CD4-positive, alpha-beta T cell treated with Interleukin-6 at 100 ng/mL for 8 hours (primary cell): ENCODE results near the gene SLC15A2.
"Not testable (repeated sequence)": the region's sequence is repeated elsewhere in the genome, so short reads cannot be mapped to it uniquely, and the experiment has no call there.

Source experiments
- DNase-seq: peaks from one replicate; pipeline ENCODE4 v3.0.0-alpha.2; 2020; ENCODE audit warnings: mixed read lengths, low spot score

Gene SLC15A2

DNA sequence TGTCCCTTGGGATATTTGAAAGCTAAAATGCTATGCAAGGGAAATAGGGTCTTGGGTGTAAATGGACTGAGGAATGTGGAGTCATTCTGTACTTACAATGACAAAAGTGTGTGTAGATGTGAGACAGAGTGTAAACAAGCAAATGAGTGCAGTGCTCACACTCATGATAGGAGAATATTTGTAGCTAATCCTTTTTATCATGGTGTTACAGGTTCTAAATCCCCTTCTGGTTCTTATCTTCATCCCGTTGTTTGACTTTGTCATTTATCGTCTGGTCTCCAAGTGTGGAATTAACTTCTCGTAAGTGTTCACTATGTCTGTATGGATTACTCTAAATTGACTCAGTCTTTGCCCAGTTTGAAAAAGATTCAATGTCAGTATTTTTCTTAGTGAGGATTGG is 30.5 kb downstream of the SLC15A2 start:
- no peak for DNase-seq

- no peak for DNase-seq
Observed at GRCh38 chr3:121926380-121926779, 32.2 kb downstream of the SLC15A2 start.

DNA sequence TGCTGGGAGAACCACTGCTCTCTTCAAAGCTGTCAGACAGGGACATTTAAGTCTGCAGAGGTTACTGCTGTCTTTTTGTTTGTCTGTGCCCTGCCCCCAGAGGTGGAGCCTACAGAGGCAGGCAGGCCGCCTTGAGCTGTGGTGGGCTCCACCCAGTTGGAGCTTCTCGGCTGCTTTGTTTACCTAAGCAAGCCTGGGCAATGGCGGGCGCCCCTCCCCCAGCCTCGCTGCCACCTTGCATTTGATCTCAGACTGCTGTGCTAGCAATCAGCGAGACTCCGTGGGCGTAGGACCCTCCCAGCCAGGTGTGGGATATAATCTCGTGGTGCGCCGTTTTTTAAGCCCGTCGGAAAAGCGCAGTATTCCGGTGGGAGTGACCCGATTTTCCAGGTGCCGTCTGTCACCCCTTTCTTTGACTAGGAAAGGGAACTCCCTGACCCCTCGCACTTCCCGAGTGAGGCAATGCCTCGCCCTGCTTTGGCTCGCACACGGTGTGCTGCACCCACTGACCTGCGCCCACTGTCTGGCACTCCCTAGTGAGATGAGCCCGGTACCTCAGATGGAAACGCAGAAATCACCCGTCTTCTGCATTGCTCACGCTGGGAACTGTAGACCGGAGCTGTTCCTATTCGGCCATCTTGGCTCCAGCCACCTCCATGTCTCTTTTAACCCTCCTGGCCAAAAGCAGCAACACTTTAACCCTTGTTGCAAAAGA is 44.1 kb downstream of the SLC15A2 start:
- not testable (repeated sequence) for DNase-seq

DNA sequence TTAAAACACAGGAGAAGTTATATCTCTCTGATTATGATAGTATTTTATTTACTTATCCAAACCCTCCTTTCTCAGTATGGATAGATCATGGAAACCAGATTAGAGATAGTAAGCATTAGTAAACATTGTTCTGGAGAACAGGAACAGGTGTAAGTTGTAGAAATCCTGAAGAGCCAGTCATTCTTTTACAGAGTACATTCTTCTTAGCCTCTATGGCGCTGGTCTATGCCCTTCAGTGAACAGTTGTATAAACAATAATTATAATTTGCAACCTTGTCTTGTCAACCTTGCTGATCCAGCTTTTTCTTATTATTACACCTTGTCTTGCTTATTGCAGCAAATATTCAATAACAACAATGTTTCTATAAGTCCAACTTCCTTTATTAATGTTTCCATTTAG is 47.4 kb downstream of the SLC15A2 start:
- DNase-seq: no peak

DNA sequence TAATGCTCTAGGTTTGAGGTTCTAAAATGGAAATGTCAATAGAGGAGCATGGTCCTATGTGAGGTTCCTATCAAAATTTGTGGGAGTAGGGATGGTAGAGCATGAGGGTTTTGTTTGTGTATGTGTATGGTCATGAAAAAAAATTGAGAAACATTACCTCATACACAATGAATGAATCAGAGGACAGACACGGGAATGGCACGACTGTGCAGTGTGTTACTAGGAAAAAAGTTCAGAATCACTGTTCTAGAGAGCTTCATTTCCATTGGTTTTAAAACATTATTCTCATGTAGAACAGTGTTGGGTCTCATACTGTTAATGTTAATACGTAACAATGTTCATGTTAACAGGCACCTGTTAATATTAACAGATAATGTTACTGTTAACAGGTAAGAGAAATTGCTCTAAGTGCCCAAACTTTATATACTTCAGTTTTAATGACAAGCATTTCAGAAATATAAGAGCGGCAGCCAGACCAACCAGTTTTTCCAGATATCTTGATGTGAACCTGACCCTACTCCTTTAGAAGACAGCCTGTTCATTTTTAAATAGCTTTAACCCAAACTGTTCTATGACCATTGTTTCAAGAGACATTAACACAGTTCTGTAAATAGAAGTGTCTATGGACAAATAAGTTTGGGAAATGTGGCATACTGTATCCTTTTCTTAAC is 48.0 kb downstream of the SLC15A2 start:
- DNase-seq: no peak

- DNase-seq: no peak
Observed at GRCh38 chr3:121943431-121943830, 49.2 kb downstream of the SLC15A2 start.

- no peak for DNase-seq
Observed at GRCh38 chr3:121948641-121949040, 54.4 kb downstream of the SLC15A2 start.

- DNase-seq: no peak
Observed at GRCh38 chr3:121951291-121951919, 57.2 kb downstream of the SLC15A2 start.

GRCh38 chr3:121956363-121956762 is 62.2 kb downstream of the SLC15A2 start:
- DNase-seq: no peak

- DNase-seq: no peak
Observed at GRCh38 chr3:121957674-121958415, 63.6 kb downstream of the SLC15A2 start.

GRCh38 chr3:121958801-121959200 is 64.6 kb downstream of the SLC15A2 start:
- DNase-seq: no peak

DNA sequence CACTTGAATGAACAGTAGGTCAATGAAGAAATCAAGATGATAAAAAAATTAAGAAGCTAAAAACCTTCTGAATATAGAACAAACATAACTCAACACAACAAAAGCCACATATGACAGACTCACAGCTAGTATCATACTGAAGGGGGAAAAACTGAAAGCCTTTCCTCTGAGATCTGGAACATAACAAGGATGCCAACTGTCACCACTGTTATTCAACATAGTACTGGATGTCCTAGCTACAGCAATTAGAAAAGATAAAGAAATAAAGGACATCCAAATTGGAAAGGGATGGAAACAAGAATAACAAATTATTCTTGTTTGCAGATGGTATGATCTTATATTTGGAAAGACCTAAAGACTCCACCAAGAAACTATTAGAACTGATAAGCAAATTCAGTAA is 67.1 kb downstream of the SLC15A2 start:
- DNase-seq: no peak

- no peak for DNase-seq
Observed at GRCh38 chr3:121962443-121962842, 68.2 kb downstream of the SLC15A2 start.

DNA sequence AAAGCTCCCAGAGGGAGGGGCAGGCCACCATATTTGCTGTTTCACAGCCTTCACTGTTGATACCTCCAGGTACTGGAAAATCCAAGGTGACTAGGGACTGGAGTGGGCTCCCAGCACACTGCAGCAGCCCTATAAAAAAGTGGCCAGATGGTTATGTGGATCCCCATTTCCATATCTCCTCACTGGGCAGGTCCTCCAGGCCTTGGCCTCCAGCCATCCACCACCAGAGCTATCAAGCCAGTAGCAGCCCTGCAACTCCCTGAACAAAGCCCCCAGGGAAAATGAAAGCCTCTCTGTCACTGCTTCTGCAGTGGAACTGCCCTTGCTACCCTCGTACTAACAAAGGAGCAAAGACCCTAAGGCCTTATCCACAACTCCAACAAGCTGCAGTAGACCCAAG is 69.4 kb downstream of the SLC15A2 start:
- no peak for DNase-seq

DNA sequence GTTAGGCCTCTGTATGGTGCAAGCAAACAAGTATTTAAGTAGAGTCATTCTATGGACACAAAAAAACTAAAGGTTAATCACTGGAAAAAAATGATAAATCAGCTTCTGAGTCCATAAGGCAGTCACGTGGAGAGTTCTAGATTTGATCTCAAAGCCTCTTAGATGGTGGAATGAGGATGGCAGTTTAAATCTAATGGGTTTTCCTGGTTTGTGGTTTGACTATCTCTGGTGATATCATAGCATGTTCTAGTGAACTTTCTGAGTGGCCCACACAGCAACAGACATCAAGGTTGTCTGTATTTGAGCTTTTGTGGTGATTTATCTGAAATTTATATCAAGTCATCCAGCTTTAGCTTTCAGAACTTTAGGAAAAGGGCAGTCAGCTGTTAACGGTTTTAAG is 75.4 kb downstream of the SLC15A2 start:
- DNase-seq: no peak

DNA sequence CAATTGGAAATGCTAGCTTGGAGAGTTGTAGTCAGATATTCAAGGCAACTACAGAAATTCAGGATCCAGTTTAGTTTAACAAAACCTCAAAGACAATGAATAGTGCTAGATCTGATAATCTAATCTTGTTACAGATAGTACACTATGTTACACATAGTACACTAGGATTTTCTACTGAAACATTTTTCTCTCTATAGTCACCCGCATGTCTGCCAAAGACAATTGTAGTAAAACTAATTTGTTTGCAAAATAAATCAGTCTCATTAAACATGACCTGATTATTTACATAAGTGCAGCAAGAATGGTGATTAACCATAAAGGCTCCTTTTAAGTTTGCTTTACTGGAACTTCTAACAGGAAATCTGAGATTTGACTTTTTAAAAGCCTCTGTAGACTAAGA is 75.8 kb downstream of the SLC15A2 start:
- no peak for DNase-seq

- no peak for DNase-seq
Observed at GRCh38 chr3:121974601-121975111, 80.5 kb downstream of the SLC15A2 start.

GRCh38 chr3:121975702-121976302 is 81.6 kb downstream of the SLC15A2 start:
- no peak for DNase-seq

DNA sequence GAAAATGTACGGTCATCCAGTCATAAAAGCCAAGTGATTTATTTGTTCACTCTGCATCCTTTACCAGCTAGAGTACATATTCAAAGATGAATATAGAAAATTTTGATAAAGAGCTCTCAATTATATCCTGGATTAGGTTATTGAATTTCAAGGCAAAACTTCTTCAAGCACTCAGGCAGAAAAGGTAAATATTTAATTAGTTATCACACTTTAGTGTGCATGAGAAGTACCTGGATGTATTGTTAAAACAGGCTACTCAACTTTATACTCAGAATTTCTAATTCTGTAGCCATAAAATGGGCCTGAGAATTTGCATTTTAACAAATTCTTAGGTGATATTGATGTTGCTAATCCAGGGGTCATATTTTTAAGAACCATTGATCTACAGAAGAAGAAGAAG is 82.5 kb downstream of the SLC15A2 start:
- no peak for DNase-seq

- DNase-seq: no peak
Observed at GRCh38 chr3:121979246-121979645, 85.0 kb downstream of the SLC15A2 start.

- no peak for DNase-seq
Observed at GRCh38 chr3:121979734-121980449, 85.7 kb downstream of the SLC15A2 start.
